Measurements from ENCODE around the gene LEKR1.
"Not testable (repeated sequence)": the region's sequence is repeated elsewhere in the genome, so short reads cannot be mapped to it uniquely, and the experiment has no call there.

Gene LEKR1

GRCh38 chr3:156908398-156908797, 82.2 kb downstream of the LEKR1 start:
- no peak for DNase-seq (ENCODE audit: low read depth)

- no peak for DNase-seq (ENCODE audit: low read depth)
Observed at GRCh38 chr3:156910022-156910421, 83.9 kb downstream of the LEKR1 start.

- DNase-seq (ENCODE audit: low read depth): not testable (repeated sequence)
Observed at GRCh38 chr3:156910831-156911230, 84.7 kb downstream of the LEKR1 start.

- DNase-seq (ENCODE audit: low read depth): not testable (repeated sequence)
Observed at GRCh38 chr3:156914300-156914699, 88.1 kb downstream of the LEKR1 start.

GRCh38 chr3:156915372-156915771, 89.2 kb downstream of the LEKR1 start:
- DNase-seq (ENCODE audit: low read depth): no peak

- no peak for DNase-seq (ENCODE audit: low read depth)
Observed at GRCh38 chr3:156918746-156919145, 92.6 kb downstream of the LEKR1 start.

- DNase-seq (ENCODE audit: low read depth): no peak
Observed at GRCh38 chr3:156919818-156920217, 93.7 kb downstream of the LEKR1 start.

GRCh38 chr3:156920399-156920798, 94.2 kb downstream of the LEKR1 start:
- no peak for DNase-seq (ENCODE audit: low read depth)

GRCh38 chr3:156923349-156923748, 97.2 kb downstream of the LEKR1 start:
- no peak for DNase-seq (ENCODE audit: low read depth)

- DNase-seq (ENCODE audit: low read depth): no peak
Observed at GRCh38 chr3:156938724-156939123, 112.6 kb downstream of the LEKR1 start.

GRCh38 chr3:156939315-156939714, 113.2 kb downstream of the LEKR1 start:
- DNase-seq (ENCODE audit: low read depth): no peak

- DNase-seq (ENCODE audit: low read depth): no peak
Observed at GRCh38 chr3:156941311-156941710, 115.2 kb downstream of the LEKR1 start.

GRCh38 chr3:156948402-156949210, 122.5 kb downstream of the LEKR1 start:
- no peak for DNase-seq (ENCODE audit: low read depth)

- no peak for DNase-seq (ENCODE audit: low read depth)
Observed at GRCh38 chr3:156952011-156952410, 125.9 kb downstream of the LEKR1 start.

- DNase-seq (ENCODE audit: low read depth): no peak
Observed at GRCh38 chr3:156957715-156958114, 131.6 kb downstream of the LEKR1 start.

GRCh38 chr3:156963096-156963495, 136.9 kb downstream of the LEKR1 start:
- no peak for DNase-seq (ENCODE audit: low read depth)

GRCh38 chr3:156964577-156964976, 138.4 kb downstream of the LEKR1 start:
- DNase-seq (ENCODE audit: low read depth): no peak

- DNase-seq (ENCODE audit: low read depth): not testable (repeated sequence)
Observed at GRCh38 chr3:156966349-156966748, 140.2 kb downstream of the LEKR1 start.

- DNase-seq (ENCODE audit: low read depth): no peak
Observed at GRCh38 chr3:156973954-156974353, 147.8 kb downstream of the LEKR1 start.

- no peak for DNase-seq (ENCODE audit: low read depth)
Observed at GRCh38 chr3:156974931-156975330, 148.8 kb downstream of the LEKR1 start.

GRCh38 chr3:156975721-156976120, 149.6 kb downstream of the LEKR1 start:
- DNase-seq (ENCODE audit: low read depth): no peak

- DNase-seq (ENCODE audit: low read depth): no peak
Observed at GRCh38 chr3:156976933-156977332, 150.8 kb downstream of the LEKR1 start.

GRCh38 chr3:156978481-156978961, 152.4 kb downstream of the LEKR1 start:
- no peak for DNase-seq (ENCODE audit: low read depth)

GRCh38 chr3:156981005-156981404, 154.9 kb downstream of the LEKR1 start:
- DNase-seq (ENCODE audit: low read depth): no peak

All from HS-5 (cell line).